GM19438 (cell line): ENCODE measurements around the gene MMAB.
A peak's percentile ranks its signal among the peaks of the same experiment; 100 is the strongest.

ENCODE experiments used
- ATAC-seq: cut with Tn5 transposase; IDR thresholded peaks from one replicate; pipeline ENCODE4 v1.9.1; 2021; ENCODE audit warnings: low read depth; ENCODE audit not compliant: unreplicated experiment

The MMAB gene

DNA sequence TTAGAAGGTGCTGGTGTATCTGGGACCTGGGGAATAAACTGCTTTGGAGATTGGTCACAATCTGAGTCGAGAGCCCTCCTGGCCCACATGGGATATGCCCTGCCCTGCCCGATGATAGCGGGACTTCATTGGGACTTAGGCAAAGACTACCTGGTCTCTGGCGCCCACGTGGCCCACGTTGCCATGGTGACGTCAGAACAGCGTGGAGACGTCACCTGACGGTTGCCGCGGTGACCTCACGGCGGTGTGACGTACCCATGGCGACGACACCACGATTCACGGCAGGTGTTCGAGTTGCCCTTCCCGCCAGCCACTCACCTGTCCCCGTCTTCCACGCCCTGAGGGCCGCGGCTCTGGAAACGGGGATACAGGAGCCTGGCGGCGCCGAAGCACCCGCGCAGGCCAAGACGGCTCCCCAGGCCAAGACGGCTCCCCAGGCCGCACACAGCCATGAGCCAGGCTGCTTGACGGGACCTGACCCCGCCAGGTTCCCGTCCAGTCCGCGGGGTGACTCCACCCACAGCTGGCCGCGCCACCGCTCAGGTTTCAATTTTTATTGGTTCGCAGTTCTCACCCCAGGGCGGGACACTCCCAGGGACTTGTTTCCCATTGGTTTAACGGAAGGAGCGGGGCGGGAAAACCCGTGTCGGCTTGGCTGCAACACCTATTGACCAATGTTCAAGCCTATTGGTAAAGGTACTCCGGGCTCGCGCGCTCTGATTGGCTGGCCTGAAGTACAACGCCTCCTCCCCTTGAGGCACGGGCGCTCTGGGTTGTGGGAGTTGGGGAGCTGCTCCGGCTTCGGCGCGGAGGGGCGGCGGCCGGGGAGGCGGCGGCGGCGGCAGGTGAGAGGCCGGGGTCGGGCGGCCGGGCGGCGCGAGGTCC, at the start of gene MMAB, which contains the start of gene MVK:
Gene MMAB (minus strand): TSS at position 476 of the 885 bp plus-strand sequence. CDS start 24 bp downstream, at position 452.
Gene MVK (plus strand): TSS at position 766 of the 885 bp plus-strand sequence. CDS start 1,029 bp downstream, outside the sequence.
- peak; percentile 94 for ATAC-seq

- no peak for ATAC-seq
Measured at GRCh38 chr12:109621901-109622364, 48.6 kb upstream of the MMAB start.

GRCh38 chr12:109621211-109621694, 47.9 kb upstream of the MMAB start:
- no peak for ATAC-seq

GRCh38 chr12:109619002-109619604, 45.8 kb upstream of the MMAB start:
- no peak for ATAC-seq

- ATAC-seq, result no peak
Measured at GRCh38 chr12:109618082-109618481, 44.8 kb upstream of the MMAB start.

DNA sequence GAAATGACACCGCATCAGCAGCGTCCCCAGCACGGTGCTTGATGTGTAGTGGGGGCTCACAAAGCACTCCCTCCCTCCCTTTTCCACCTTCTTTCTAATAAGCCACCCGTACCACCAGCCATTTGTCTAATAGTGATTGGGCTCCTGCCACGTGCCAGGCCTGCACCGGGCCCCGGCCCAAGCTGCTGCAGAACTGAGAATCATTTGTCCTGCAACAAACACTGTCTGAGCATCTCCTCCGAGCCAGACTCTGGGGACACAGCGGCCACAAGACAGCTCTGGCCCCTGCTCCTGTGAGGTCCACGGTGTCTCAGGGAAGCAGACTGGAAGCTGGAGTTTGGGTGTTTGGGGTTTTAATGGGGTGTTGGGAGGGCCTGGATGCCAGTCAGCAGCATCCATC, 44.2 kb upstream of the MMAB start:
- no peak for ATAC-seq

- ATAC-seq, result no peak
Measured at GRCh38 chr12:109615556-109616229, 42.4 kb upstream of the MMAB start.

DNA sequence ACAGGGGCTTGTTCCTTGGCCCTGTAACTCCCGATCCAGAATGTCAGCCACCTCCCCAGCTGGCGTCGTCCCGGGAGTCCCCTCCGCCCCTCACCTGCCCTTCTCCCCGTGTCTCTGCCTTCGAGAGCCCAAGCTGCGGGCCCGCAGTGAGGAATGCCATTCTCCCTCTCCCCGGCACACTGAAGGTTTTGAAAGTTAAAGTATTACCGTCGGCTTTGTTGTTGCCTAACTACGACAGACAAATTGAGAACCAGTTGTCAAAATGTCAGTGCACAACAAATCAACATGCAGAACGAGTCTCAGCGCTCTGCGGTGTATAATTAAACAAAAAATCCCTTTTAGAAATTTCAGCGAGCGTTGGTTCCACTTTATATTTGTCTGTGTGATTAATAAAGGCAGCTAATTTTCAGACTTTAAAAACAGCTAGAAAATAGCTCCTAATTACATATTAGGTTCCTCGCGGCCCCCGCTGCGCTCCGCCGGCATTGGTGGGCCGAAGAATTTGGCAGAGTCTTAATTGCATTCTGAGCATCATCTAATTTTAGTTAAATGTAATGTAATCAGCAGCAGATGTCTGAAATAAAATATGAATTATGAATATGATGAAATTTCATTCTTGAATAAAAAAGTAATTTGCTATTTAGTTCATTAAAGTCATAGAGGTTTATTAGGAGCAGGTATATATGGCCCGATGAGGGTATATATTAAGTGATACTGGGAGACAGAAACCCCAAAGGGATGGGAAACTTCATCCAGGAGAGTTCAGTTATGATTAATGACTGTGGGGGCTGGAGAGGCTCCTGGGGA, 40.5 kb upstream of the MMAB start:
- ATAC-seq, result no peak

DNA sequence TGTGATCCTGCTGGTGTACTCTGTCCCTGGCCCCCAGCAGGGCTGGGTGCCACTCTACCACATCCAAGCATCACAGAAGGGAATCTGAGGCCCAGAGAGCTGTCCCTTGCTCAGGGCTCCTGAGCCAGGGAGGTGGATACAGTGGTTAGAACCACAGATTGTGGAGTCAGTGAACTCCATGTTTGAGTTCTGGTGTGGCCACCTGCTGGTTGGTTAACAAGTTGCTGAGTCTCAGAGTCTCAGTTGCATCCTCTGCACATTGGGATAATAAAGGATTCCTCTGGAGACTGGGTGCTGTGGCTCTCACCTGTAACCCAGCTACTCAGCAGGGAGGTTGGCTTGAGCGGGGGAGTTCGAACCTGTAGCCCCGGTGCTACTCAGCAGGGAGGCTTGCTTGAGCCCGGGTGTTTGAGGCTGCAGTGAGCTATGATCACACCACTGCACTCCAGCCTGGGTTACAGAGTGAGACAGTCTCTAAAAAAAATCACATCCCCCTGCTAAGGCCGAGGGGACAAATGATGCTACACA, 39.7 kb upstream of the MMAB start:
- ATAC-seq, result no peak

GRCh38 chr12:109612003-109612402, 38.7 kb upstream of the MMAB start:
- ATAC-seq, result no peak

DNA sequence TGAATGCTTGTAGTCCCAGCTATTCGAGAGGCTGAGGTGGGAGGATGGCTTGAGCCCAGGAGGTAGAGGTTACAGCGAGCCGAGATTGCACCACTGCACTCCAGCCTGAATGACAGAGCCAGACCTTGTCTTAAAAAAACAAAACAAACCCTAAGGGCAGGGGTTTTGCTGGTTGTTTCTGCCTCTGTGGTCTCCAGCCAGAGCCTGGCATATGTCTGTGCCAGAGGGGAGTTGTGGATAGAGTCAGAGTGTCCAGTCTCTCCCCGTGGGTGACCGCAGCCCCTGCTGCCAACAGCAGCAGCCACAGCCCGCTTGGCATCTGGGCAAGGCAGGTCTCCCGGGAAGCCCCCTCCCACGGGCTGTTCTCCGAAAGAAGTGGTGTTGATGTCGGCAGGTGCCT, 37.9 kb upstream of the MMAB start:
- no peak for ATAC-seq

DNA sequence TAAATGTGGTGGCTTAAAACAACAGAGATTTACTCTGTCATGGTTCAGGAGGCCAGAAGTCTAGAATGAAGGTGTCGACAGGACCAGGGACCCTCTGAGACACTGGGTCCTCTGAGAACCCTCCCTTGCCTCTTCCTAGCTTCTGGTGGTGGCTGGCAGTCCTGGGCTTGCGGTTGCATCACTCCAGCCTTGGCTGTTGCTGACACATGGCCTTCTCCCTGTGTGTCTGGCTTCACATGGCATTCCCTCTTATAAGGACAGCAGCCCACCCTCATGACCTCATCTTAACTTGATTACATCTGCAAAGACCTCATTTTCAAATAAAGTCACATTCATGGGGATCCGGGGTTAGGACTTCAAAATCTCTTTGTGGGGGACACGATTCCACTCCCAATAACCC, 37.2 kb upstream of the MMAB start:
- no peak for ATAC-seq

- no peak for ATAC-seq
Measured at GRCh38 chr12:109609342-109609741, 36.0 kb upstream of the MMAB start.

- ATAC-seq, result no peak
Measured at GRCh38 chr12:109608793-109609192, 35.5 kb upstream of the MMAB start.

DNA sequence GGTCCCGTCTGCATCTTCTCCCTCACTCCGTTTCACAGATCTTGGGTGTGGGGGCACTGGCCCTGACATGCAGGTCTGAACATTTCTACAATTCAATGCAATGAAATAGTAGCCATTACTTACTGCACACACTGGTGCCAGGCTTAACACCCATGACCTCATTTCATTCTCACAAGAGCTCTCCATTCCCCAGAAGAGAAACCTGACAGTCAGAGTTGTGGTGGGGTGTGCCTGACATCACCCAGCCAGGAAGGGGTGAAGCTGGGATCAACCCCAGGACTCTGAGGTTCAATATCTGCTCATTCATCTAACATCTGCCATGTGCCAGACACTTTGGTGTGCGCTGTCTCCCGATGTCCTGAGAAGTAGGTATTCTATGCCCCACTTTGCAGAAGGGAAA, 35.0 kb upstream of the MMAB start:
- ATAC-seq, result no peak

GRCh38 chr12:109607618-109608017, 34.3 kb upstream of the MMAB start:
- no peak for ATAC-seq

- no peak for ATAC-seq
Measured at GRCh38 chr12:109606320-109607028, 33.2 kb upstream of the MMAB start.

GRCh38 chr12:109605599-109606228, 32.4 kb upstream of the MMAB start:
- ATAC-seq, result no peak

GRCh38 chr12:109605016-109605415, 31.7 kb upstream of the MMAB start:
- ATAC-seq, result no peak
